GM15510 (cell line): Measurements from ENCODE around the gene TFPI2.

Experiments used
- POLR2A ChIP-seq: IDR thresholded peaks from 3 replicates; pipeline ENCODE4 v1.6.1; 2011; ENCODE audit warnings: borderline replicate concordance; ENCODE audit not compliant: insufficient read length; ENCODE audit errors: extremely low read depth

The TFPI2 gene

DNA sequence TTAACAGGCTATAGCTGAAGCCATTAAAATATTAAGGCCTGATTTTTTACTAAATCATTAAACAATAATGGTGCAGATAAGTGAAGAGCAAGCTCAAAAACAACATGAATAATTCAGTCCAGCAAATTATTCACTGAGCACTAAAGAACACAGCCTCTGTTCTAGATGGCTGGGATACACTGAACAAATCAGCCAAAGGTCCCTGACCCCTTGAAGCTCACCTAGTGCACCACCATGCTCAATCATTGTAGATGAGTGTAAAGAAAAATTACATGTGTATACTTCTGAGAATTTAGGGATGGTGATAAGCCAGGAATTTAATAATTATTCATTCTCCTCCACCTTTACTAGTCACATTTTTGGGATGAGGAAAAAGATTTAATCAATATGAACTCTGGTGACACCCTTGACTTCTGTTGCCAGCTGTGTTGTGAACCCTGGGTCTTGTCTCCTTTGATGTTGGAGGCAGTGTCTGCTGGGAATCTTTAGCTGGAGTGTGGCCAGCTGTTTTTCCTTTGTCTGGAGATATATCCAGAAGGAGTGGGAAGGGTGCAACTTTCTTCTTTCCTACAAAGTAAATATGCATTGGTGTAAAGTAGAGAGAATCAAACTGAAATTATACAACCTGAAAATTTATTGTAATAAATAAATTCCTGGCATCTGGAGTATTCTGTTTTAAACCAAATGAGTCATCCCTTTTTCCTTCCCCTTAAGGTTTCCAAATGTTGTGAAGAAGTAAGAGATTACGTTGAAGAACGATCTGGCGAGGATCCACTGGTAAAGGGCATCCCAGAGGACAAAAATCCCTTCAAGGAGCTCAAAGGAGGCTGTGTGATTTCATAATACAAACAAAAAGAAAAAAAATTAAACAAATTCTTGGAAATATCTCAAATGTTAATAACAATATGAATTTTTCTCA is 19.8 kb upstream of the TFPI2 start:
- no peak for TF ChIP-seq POLR2A

DNA sequence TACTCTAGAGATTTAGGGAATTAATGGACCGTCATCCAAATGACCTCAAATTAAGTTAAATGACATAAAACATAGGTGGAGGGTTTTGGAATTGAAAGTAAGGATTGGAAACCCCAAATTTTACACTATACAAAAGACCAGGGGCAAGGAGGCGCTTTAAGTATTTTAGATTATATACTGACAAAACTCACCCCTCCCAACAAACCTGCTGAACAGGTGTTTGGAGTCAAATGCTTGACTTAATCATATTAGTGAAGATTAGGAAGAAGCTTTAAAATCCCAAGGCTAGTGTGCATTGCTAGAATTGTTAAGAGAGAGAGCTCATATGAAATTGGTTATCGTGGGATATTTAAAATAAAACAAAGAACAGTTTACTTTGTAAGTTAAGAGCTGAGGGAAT is 15.7 kb upstream of the TFPI2 start, which contains the start of gene GNGT1:
Gene GNGT1, plus strand, starts transcription at position 301 of the 400 bp plus-strand sequence. CDS start 180 bp downstream, outside the sequence.
- TF ChIP-seq POLR2A, result no peak

DNA sequence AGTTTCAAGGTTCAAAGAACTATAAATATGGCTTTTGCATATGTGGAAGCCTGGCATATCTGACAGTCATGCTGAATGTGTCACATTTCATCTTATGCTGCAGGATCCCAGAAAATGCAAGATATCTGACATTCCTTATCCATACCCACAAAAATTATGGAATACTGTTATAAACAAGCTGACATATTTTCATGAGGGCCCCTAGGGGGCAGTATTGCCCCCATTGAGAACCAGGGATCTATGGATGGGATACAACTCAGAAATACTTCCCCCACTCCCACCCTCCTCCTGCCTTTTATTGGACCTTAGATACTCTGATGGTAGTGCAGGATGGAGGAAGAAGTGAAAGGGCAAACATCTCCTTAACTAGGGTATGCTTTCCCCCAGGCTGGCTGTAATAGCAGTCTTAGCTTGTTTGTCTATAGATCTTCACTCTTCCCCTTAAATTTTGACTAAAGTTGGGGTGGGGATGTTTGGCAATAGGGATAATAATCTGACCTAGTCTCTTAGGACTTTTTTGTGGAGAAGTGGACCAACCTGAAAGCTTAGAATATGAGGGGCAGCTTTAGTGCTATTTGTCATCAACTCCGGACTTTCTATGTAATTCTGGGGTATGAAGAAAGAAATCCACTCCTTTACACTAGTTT is 12.3 kb upstream of the TFPI2 start:
- no peak for TF ChIP-seq POLR2A

DNA sequence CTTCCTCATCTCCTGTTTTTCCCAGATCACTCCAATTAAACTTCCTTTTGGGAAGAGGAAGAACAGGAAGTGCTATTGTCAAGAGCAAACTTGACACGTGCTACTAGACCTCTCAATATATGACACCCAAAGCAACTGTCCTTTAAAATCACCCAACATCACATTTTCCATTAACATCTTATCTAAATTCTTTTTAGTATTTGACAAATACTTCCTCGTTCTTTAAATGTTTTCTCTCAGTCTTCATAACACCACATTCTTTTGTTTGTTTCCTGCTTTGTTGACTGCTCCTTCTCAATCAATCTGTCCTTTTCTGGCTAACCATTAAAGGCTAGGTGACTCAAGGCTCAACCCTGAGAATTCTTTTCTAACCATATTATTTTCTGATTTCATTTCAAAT is 7.1 kb upstream of the TFPI2 start:
- TF ChIP-seq POLR2A, result no peak

DNA sequence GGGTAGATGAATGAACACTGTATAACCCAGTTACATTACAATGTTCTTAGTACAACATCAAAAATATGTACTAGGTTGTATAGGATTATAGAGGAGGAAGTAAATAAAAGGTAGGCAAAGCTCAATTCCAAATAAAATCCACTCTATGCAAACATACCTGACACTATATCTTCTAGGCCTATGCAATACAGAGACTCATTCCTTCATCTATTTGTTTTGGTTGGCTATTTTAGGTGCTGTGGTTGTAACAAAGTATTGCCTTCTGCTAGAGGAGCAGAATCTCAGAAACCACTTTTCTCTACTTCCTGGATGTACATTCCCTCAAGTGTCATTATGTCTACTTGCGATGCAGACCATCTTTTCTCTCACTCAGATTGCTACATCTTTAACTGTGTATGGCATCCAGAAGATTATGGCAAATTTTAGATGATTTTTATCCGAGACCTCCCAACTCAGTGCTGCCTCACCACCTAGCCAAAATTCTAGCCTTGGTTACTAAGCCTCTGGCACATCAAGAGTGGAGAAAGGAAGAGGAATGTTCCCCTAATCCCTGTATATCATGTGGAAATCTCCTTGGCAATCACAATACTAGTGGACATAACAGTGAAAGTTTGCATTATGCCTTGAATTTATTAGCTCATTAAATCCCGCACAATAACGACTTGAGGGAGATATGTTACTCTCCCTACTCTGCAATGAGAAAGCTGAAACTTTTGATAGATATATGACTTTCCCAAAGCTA is 5.5 kb upstream of the TFPI2 start:
- TF ChIP-seq POLR2A, result no peak

DNA sequence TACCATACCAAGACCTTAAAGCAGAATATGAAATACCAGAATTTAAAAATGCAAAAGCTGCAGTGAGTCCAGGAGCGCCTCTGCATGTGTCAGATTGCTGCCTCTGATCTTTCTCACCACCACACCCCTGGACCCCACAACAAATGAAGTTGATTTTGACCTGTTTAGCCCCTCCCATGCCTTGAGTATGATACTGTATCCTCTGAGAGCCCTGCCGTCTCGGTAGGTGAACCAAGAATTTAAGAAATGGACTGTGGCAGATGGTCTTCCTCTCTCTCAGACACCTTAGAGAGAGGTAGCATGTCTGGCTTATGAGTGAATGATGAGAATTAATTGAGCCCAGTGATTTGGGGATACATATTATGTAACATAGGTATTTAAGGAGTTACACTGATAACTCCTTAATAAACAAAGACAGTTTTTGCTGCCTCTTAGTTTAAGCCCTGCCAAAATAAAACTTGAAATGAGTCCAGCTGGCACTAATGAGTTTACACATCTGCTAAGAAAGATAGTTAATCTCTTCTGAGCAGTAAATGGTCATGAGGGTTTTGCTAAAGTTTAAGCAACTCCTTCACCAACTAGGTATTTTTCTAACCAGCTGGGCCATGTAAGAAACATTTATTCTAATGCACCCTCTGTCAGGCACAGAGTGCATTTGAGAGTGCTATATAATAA is 4.5 kb upstream of the TFPI2 start:
- no peak for TF ChIP-seq POLR2A

DNA sequence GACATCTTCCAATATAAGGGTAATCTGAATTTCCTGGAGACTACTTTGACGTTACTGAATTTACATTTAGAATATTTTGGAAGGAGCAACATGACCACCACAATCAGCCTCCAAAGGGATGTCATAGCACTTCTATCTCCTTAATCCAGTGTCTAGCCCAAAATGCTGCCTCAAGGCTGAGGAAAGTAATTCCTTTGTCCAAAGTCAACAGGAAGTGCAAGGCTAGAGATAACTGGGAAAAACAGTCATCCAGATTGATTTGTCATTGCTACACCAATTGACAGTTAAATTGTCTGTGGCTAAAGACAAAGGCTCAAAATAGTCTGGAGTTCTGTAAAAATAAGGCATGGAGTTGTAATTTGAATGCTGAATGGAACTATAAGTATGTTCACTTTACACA is 3.9 kb upstream of the TFPI2 start:
- no peak for TF ChIP-seq POLR2A

DNA sequence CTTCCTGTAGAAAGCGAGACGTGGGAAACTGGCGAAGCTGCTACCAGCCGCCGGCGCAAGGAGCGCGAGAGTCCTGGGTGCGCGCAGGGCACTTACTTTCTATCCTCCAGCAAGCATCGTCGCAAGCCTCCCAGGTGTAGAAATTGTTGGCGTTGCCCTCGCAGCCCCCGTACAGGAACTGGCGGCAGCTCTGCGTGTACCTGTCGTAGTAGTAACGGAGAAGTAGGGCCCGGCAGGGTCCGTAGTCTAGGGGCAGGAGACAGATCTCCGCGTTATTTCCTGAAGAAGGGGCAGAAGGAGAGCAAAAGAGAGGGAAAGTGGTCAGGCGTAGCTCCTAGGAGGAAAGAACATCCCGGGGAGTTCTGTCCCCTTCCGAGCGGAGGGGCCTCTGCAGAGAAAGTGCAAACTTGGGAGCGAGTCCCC is 501 bp downstream of the TFPI2 start:
- no peak for TF ChIP-seq POLR2A

DNA sequence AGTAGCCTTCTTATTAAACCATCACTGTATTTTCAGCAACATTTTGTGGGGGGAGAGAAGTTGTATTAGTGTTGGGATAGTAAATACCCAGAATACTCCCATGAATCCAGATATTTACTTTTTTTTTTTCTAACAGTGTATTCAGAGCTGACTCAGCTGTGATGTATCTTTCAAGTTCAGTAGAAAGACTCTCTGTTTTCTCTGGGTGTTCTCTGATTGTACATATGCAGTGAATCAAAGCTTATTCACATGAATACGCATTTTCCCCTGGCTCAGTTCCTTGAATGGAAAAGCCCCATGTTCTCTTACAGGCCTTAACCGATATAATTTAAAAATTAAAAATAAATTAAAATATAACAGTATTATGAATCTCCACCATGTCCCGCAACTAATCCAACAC is 1.3 kb downstream of the TFPI2 start:
- no peak for TF ChIP-seq POLR2A

DNA sequence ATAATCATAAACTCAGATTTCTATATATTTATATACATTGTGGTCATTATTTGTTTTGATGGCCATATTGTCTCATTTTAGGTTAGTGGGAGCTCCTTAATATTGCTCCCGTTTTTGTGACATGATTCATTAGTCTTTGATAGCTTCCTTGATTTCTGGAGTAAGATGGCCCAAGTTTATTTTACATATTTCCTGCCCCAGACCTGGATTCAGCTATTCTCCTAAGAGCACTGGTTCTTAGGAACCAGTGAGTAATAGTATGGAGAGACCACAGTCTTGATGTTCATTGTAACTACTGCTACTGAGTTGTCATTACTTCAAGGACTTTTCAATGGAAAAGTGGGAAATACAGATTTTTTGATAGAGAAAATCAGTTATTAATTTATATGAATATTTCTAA is 6.0 kb downstream of the TFPI2 start:
- TF ChIP-seq POLR2A, result no peak

DNA sequence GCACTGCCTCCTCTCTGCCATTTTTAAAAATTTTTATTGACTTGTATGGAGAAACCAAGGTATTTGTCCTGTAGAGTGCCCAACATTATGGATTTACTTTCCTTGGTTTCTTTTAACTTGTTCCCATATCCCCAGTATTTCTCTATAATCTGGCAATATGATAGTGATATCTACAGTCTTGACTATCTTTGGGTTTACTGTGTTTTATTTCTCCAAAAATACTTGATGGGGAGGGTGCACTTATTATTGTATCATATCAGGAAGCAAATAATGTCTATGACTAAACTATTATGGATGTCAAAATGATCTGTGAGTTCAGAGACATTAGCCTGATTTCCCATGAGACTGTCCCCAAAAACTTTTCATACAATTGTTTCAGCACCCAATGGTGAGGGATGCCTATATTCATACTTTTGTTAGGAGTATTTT is 6.6 kb downstream of the TFPI2 start:
- TF ChIP-seq POLR2A, result no peak

DNA sequence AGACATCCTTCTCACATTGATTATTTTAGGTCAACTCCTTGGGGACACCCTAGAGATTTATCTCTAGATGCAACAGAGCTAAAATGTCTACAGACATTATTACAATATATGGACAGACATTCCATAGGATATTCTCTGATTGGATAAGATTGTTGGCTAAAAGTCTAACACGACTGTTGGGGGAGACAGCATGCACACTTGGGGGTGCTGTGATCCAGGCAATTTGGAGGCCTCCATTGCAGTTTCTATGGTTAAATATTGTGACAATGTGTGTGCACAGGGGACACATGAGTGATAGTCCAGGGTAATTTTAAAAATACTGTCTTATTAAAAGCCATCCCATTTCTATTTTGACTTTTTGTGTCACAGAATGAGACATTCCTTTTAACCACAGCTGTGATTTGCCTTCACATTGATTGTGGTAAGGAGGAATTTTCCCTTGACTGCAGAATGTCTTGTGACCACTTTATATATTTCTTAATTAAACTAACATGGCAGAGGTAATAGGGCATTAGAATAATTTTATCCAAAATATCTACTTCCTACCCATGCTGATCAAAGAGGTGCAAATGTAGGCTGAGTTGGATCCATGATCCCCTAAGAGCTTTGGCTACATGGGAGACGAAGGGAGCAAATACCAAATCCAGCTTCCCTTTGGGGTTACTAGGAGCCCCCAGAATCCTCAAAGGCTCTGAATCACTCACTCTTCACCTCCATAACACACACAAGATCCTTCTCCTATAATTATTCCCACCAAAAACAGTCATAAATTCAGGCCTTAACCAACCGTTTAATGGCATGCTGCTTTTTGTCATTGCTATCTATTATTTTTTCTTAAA is 7.3 kb downstream of the TFPI2 start:
- TF ChIP-seq POLR2A, result no peak

DNA sequence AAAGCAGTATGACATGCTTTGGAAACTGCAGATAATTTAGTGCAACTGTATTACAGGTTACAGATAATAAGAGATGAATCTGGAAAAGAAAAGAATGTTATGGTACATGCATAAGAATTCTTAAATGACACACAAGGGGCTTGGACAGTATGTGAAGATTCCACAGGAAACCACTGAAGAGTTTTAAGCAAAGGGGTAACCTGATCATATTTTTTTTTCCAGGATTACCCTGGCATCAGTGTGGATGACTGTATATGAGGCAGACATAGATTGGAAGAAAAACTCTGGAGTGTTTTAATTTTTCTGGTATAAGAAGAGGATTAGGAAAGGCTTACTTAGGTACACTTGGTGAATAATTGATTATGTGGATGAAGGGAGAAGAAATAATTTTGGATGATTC is 8.1 kb downstream of the TFPI2 start:
- no peak for TF ChIP-seq POLR2A

DNA sequence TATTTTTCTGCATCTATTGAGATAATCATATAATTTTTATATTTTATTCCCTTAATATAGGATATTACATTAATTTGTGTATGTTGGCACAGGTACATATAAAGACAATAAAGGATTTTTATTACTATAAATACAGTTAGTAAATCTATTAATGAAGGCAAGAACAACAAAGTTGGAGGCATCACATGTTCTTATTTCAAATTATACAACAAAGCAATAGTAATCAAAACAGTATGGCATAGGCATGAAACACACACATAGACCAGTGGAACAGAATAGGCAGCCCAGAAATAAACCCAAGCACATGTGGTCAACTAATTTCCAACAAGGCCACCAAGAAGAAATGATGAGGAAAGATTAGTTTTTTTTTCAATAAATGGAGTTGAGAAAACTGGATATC is 11.2 kb downstream of the TFPI2 start:
- no peak for TF ChIP-seq POLR2A
